Prostate gland (tissue), 2 donors: ENCODE results near the gene IKZF2.

Experiments
- POLR2A ChIP-seq: fragments of 450-650 bp; IDR thresholded peaks from one replicate; pipeline ENCODE4 v1.6.1; 2016; ENCODE audit warnings: antibody characterized with exemption, mild to moderate bottlenecking
- POLR2AphosphoS5 ChIP-seq: sonication (generic); formaldehyde crosslinking; IDR thresholded peaks from one replicate; pipeline ENCODE4 v1.6.1; 2017; ENCODE audit warnings: antibody characterized with exemption
- TF ChIP-seq, protein P1 (sequence below), 4 experiments: fragments of 200-600 bp in 2 of 4; fragments of 450-650 bp in 2 of 4; sonication (generic) in 2 of 4; IDR thresholded peaks; 1 replicate in 3 of 4; 2 replicates in 1 of 4; pipeline ENCODE4 v1.5.1; 2016 to 2019; ENCODE audit warnings: antibody characterized with exemption in 4 of 4, mild to moderate bottlenecking in 2 of 4, moderate library complexity in 2 of 4

DNA sequence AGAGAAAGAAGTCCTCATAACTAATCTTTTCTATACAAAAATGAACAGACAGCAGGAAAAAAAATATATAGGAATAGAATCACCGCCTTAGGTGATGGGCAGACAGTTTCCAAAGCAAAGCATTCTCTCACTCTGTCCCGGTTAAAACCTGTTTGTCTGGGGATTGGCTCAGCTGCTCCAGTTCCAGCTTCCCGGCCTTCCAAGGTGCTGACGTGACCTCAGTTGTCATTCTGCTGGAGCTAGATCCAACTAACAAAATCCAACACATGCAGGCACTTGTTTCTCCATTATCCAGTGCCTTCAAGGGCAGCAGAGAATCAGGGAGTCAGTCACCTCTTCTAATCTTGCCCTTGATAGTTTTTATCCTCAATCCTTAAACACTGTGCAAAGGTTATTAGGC lies 52.8 kb downstream of the IKZF2 start:
- TF ChIP-seq, protein P1, sequence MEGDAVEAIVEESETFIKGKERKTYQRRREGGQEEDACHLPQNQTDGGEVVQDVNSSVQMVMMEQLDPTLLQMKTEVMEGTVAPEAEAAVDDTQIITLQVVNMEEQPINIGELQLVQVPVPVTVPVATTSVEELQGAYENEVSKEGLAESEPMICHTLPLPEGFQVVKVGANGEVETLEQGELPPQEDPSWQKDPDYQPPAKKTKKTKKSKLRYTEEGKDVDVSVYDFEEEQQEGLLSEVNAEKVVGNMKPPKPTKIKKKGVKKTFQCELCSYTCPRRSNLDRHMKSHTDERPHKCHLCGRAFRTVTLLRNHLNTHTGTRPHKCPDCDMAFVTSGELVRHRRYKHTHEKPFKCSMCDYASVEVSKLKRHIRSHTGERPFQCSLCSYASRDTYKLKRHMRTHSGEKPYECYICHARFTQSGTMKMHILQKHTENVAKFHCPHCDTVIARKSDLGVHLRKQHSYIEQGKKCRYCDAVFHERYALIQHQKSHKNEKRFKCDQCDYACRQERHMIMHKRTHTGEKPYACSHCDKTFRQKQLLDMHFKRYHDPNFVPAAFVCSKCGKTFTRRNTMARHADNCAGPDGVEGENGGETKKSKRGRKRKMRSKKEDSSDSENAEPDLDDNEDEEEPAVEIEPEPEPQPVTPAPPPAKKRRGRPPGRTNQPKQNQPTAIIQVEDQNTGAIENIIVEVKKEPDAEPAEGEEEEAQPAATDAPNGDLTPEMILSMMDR (IDR thresholded peaks at IDR 0.05), result no peak
- TF ChIP-seq POLR2AphosphoS5, result no peak
- no peak for TF ChIP-seq POLR2A
